HL-60 (cell line): ENCODE results near the gene KLHL12.

Experiments used
- POLR2AphosphoS5 ChIP-seq: IDR thresholded peaks from 2 replicates; pipeline ENCODE4 v1.6.1; 2012; ENCODE audit warnings: low read depth
- TF ChIP-seq, protein P1 (sequence below): IDR thresholded peaks from one replicate; pipeline ENCODE4 v1.5.1; 2011; ENCODE audit warnings: low read length, control low read depth, inconsistent platforms; ENCODE audit not compliant: insufficient read depth

DNA sequence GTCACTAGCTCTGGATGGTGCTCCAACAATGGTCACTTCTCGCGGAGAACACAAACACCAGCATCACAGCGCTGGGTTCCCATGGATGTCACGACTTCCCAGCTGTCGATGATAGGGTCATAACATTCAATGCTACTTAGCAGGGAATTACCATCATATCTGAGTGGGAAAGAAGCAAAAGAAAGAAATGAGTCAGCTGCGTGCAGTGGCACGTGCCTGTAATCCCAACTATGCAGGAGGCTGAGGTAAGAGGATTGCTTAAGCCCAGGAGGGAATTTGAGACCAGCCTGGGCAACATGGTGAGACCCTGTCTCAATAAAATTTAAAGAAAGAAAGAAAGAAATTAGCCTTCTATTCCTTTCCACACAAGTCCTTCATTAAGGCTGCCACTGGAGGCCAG lies 34.5 kb downstream of the KLHL12 start:
- TF ChIP-seq, protein P1, sequence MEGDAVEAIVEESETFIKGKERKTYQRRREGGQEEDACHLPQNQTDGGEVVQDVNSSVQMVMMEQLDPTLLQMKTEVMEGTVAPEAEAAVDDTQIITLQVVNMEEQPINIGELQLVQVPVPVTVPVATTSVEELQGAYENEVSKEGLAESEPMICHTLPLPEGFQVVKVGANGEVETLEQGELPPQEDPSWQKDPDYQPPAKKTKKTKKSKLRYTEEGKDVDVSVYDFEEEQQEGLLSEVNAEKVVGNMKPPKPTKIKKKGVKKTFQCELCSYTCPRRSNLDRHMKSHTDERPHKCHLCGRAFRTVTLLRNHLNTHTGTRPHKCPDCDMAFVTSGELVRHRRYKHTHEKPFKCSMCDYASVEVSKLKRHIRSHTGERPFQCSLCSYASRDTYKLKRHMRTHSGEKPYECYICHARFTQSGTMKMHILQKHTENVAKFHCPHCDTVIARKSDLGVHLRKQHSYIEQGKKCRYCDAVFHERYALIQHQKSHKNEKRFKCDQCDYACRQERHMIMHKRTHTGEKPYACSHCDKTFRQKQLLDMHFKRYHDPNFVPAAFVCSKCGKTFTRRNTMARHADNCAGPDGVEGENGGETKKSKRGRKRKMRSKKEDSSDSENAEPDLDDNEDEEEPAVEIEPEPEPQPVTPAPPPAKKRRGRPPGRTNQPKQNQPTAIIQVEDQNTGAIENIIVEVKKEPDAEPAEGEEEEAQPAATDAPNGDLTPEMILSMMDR: no peak
- TF ChIP-seq POLR2AphosphoS5: no peak
